Liver (tissue), 9 donors: ENCODE results near the gene SCAP. TPM values are rescaled to one million over a fixed set of nuclear protein-coding genes. Genes with fewer than 3 reads are reported as not detected.

Source experiments
- DNase-seq: peaks from one replicate; pipeline ENCODE4 v3.0.0-alpha.2; 2017; ENCODE audit warnings: low spot score
- H3K27ac ChIP-seq, 2 donors: one replicate each; pipeline ENCODE4 v1.7.0; 2013; ENCODE audit warnings: inconsistent platforms in 2 of 2, low read length in 2 of 2, control low read depth in 1 of 2, low read depth in 1 of 2, mild to moderate bottlenecking in 1 of 2
- H3K27me3 ChIP-seq, 4 donors: one replicate each; pipeline versions ENCODE4 v1.6.1 to v1.7.0; 2013; ENCODE audit warnings: low read length in 3 of 4, inconsistent platforms in 1 of 4, mild to moderate bottlenecking in 1 of 4, moderate library complexity in 1 of 4; ENCODE audit not compliant: control insufficient read depth in 4 of 4, insufficient read depth in 4 of 4
- H3K36me3 ChIP-seq, 4 donors: one replicate each; pipeline versions ENCODE4 v1.6.1 to v1.7.0; 2013; ENCODE audit warnings: low read length in 3 of 4, mild to moderate bottlenecking in 3 of 4, low read depth in 1 of 4, moderate library complexity in 1 of 4; ENCODE audit not compliant: control insufficient read depth in 4 of 4, insufficient read depth in 3 of 4
- H3K4me1 ChIP-seq, 4 donors: one replicate each; pipeline versions ENCODE4 v1.6.1 to v1.7.0; 2013; ENCODE audit warnings: low read length in 3 of 4, mild to moderate bottlenecking in 3 of 4, moderate library complexity in 1 of 4; ENCODE audit not compliant: control insufficient read depth in 4 of 4, insufficient read depth in 4 of 4
- H3K4me3 ChIP-seq, 3 donors: one replicate each; pipeline versions ENCODE4 v1.6.1 to v1.7.0; 2013; ENCODE audit warnings: low read length in 3 of 3, control low read depth in 1 of 3, low read depth in 1 of 3, mild to moderate bottlenecking in 1 of 3
- H3K9ac ChIP-seq, 2 donors: one replicate each; pipeline ENCODE4 v1.7.0; 2013; ENCODE audit warnings: low read length in 2 of 2, mild to moderate bottlenecking in 2 of 2, moderate library complexity in 2 of 2, control low read depth in 1 of 2, low read depth in 1 of 2
- H3K9me3 ChIP-seq, 4 donors: one replicate each; pipeline versions ENCODE4 v1.6.1 to v1.7.0; 2013; ENCODE audit warnings: low read length in 3 of 4; ENCODE audit not compliant: control insufficient read depth in 4 of 4
- ATF3 ChIP-seq: IDR thresholded peaks from 2 replicates; pipeline ENCODE4 v1.6.1; 2016; ENCODE audit warnings: antibody characterized with exemption
- CTCF ChIP-seq: fragments of 150-350 bp; IDR thresholded peaks from 2 replicates; pipeline ENCODE4 v1.5.1; 2017; ENCODE audit warnings: improper control_type of control experiment, low read depth, low read length; ENCODE audit not compliant: missing input control
- EGR1 ChIP-seq, 2 donors: IDR thresholded peaks; 2 replicates each; pipeline ENCODE4 v1.6.1; 2016 to 2018; ENCODE audit warnings: antibody characterized with exemption in 2 of 2, low read depth in 2 of 2
- FOXA1 ChIP-seq: IDR thresholded peaks from 2 replicates; pipeline ENCODE4 v1.6.1; 2016; ENCODE audit warnings: antibody characterized with exemption
- FOXA2 ChIP-seq: IDR thresholded peaks from 2 replicates; pipeline ENCODE4 v1.6.1; 2016; ENCODE audit warnings: antibody characterized with exemption
- GABPA ChIP-seq, 2 donors: IDR thresholded peaks in 1 of 2; conservative IDR thresholded peaks in 1 of 2; 2 replicates each; pipeline ENCODE4 v1.6.1; 2016; ENCODE audit warnings: antibody characterized with exemption in 2 of 2, mild to moderate bottlenecking in 1 of 2, moderate library complexity in 1 of 2
- HNF4A ChIP-seq, 2 donors: conservative IDR thresholded peaks; 2 replicates each; pipeline ENCODE4 v1.6.1; 2016; ENCODE audit warnings: antibody characterized with exemption in 2 of 2, mild to moderate bottlenecking in 2 of 2
- HNF4G ChIP-seq: IDR thresholded peaks from 2 replicates; pipeline ENCODE4 v1.6.1; 2016; ENCODE audit warnings: antibody characterized with exemption
- JUND ChIP-seq, 2 donors: IDR thresholded peaks; 2 replicates each; pipeline ENCODE4 v1.6.1; 2016; ENCODE audit warnings: antibody characterized with exemption in 2 of 2
- MAX ChIP-seq: IDR thresholded peaks from 2 replicates; pipeline ENCODE4 v1.6.1; 2016; ENCODE audit warnings: antibody characterized with exemption
- NR2F2 ChIP-seq: IDR thresholded peaks from 2 replicates; pipeline ENCODE4 v1.6.1; 2016; ENCODE audit warnings: antibody characterized with exemption
- RAD21 ChIP-seq, 2 donors: IDR thresholded peaks; 2 replicates each; pipeline ENCODE4 v1.6.1; 2016; ENCODE audit warnings: antibody characterized with exemption in 2 of 2, mild to moderate bottlenecking in 2 of 2
- RXRA ChIP-seq, 2 donors: IDR thresholded peaks; 2 replicates each; pipeline ENCODE4 v1.6.1; 2017 to 2018; ENCODE audit warnings: antibody characterized with exemption in 2 of 2, mild to moderate bottlenecking in 1 of 2
- SP1 ChIP-seq: IDR thresholded peaks from 2 replicates; pipeline ENCODE4 v1.6.1; 2018; ENCODE audit warnings: antibody characterized with exemption, mild to moderate bottlenecking
- TAF1 ChIP-seq: conservative IDR thresholded peaks from 2 replicates; pipeline ENCODE4 v1.6.1; 2016; ENCODE audit warnings: antibody characterized with exemption, mild to moderate bottlenecking
- YY1 ChIP-seq: IDR thresholded peaks from 2 replicates; pipeline ENCODE4 v1.6.1; 2016; ENCODE audit warnings: antibody characterized with exemption, mild to moderate bottlenecking
- ZBTB33 ChIP-seq: IDR thresholded peaks from 2 replicates; pipeline ENCODE4 v1.6.1; 2016; ENCODE audit warnings: antibody characterized with exemption
- WGBS: extraction: QIAGEN DNeasy Blood & Tissue Kit; methylation state at CpG from one replicate; pipeline ENCODE4 v1.1.7; 2013; 5-methylcytosine and 5-hydroxymethylcytosine counted together
- polyA plus RNA-seq, 2 donors: library from polyadenylated mRNA; stranded (reverse) in 1 of 2; unstranded in 1 of 2; fragments of 200-250 nt in 1 of 2; fragments of >200 nt in 1 of 2; fragmentation: Nextera tagmentation in 1 of 2; extraction: Ambion mirVana in 1 of 2; gene quantifications; one replicate each; pipeline versions ENCODE4 v1.2.1 to v1.2.3, GENCODE V29; 2013 to 2015
- total RNA-seq, 2 donors: library from RNA; depleted of rRNA; stranded (reverse); fragments of >200 nt; gene quantifications; one replicate each; pipeline ENCODE4 v1.2.3, GENCODE V29; 2014
- TF ChIP-seq, protein P1 (sequence below): IDR thresholded peaks from 2 replicates; pipeline ENCODE4 v1.6.1; 2016; ENCODE audit warnings: antibody characterized with exemption, mild to moderate bottlenecking
- donor health status: healthy.
- donor health status: healthy.
- donor health status: healthy.
- donor health status: healthy.
- donor health status: healthy.

Gene SCAP
- total and polyA plus RNA-seq, 4 donors: 25.9 to 84.8 (median 59.3) TPM

DNA sequence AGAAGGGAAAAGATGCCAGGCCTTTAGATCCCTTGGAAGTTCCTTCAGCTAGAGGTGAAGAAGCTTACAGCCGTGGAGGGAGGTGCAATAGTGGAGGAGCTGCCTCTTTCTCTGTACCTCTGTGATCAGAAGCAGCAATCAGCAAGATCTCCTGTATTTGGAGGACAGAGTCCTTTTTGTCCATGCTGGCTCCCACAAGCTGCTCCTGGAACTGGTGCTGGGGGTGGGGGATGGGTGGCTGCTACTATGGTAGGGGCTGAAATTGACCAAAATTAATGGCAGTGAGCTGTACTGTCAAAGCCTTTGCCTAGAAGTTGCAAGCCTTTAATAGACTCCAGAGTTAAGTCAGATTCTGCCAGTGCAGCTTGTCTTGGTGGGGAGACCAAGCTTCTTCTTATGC, 76.7 kb downstream of the SCAP start:
- no peaks in the 10 kb centered on the region for H3K9me3 ChIP-seq
- H3K9ac ChIP-seq: no peak overlapping the region
- DNase-seq: no peak
- no peak overlapping the region for H3K4me3 ChIP-seq
- 61% methylated on average over 1 of the region's 1 CpG for WGBS
- H3K4me1 ChIP-seq: peaks cover 0 to 22% (median 14%) of the 10 kb centered on the region in 4 donors
- H3K27ac ChIP-seq: no peak overlapping the region
- no peak for TF ChIP-seq YY1
- no peak for TF ChIP-seq CTCF
- peak; percentile 5 to 15 for TF ChIP-seq HNF4A (conservative IDR thresholded peaks at IDR 0.05)
- TF ChIP-seq SP1: no peak
- no peaks in the 10 kb centered on the region for H3K27me3 ChIP-seq
- peaks cover 0 to 9% (median 4%) of the 10 kb centered on the region in 4 donors for H3K36me3 ChIP-seq

- Histone ChIP-seq H3K36me3 (peaks cover 0 to 9% (median 4%) of the 10 kb centered on the region in 4 donors), H3K9ac (no peak overlapping the region), H3K9me3 (no peaks in the 10 kb centered on the region), H3K4me1 (peaks cover 0 to 24% (median 16%) of the 10 kb centered on the region in 4 donors), H3K27me3 (no peaks in the 10 kb centered on the region), H3K27ac (no peak overlapping the region), H3K4me3 (no peak overlapping the region)
- no peak for DNase-seq
- TF ChIP-seq, protein P1, sequence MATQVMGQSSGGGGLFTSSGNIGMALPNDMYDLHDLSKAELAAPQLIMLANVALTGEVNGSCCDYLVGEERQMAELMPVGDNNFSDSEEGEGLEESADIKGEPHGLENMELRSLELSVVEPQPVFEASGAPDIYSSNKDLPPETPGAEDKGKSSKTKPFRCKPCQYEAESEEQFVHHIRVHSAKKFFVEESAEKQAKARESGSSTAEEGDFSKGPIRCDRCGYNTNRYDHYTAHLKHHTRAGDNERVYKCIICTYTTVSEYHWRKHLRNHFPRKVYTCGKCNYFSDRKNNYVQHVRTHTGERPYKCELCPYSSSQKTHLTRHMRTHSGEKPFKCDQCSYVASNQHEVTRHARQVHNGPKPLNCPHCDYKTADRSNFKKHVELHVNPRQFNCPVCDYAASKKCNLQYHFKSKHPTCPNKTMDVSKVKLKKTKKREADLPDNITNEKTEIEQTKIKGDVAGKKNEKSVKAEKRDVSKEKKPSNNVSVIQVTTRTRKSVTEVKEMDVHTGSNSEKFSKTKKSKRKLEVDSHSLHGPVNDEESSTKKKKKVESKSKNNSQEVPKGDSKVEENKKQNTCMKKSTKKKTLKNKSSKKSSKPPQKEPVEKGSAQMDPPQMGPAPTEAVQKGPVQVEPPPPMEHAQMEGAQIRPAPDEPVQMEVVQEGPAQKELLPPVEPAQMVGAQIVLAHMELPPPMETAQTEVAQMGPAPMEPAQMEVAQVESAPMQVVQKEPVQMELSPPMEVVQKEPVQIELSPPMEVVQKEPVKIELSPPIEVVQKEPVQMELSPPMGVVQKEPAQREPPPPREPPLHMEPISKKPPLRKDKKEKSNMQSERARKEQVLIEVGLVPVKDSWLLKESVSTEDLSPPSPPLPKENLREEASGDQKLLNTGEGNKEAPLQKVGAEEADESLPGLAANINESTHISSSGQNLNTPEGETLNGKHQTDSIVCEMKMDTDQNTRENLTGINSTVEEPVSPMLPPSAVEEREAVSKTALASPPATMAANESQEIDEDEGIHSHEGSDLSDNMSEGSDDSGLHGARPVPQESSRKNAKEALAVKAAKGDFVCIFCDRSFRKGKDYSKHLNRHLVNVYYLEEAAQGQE: no peak
- TF ChIP-seq RAD21 (IDR thresholded peaks at IDR 0.05) (no peak), GABPA (IDR thresholded peaks at IDR 0.05 in 1 of 2, conservative IDR thresholded peaks at IDR 0.05 in 1 of 2) (no peak), HNF4A (conservative IDR thresholded peaks at IDR 0.05) (no peak), HNF4G (no peak), MAX (no peak), YY1 (no peak), TAF1 (no peak), FOXA2 (no peak), ATF3 (no peak), JUND (IDR thresholded peaks at IDR 0.05) (no peak), RXRA (IDR thresholded peaks at IDR 0.05) (no peak), ZBTB33 (no peak), EGR1 (IDR thresholded peaks at IDR 0.05; ENCODE audit: low read depth in 2 of 2) (no peak), SP1 (no peak), NR2F2 (no peak), FOXA1 (no peak), CTCF (no peak)
- WGBS: 66% methylated on average over 7 of the region's 7 CpGs
Measured at GRCh38 chr3:47398228-47398627, 77.5 kb downstream of the SCAP start.
